ENCODE measurements around the gene KIF26B. TPM values are rescaled to one million over a fixed set of nuclear protein-coding genes. Genes with fewer than 3 reads are reported as not detected.

KIF26B gene
- total and polyA plus RNA-seq, 2 of the 4 experiments (the other 2 are of a cell fraction): 0.53 to 0.54 TPM

DNA sequence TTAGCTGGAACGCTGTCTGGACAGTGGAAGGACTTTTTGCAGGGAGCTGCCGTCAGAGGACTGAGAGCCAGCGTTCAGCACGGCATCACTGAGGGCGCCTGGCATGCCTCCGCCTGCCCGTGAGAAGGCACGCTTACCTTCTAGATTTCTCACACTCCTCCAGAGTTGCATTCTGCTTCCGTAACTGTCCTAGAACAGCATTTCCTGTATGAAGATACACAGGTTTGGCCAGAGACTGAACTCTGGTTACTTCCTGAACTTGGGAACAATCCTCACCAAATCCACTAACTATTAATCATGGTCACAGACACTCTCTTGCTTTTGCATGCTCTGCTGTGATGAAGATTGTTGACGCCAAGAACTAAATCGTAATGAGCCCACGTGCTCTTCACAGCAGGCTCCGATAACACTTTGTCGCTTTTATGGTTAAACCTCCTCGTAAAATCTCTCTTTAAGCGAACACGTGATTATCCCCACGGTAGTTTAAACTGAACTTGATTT is 93.5 kb downstream of the KIF26B start:
- H2AK5ac ChIP-seq (ENCODE audit: low read depth, low read length): no peak overlapping the region
- no peak overlapping the region for H2AK9ac ChIP-seq (replicated peaks; ENCODE audit: low read depth, low read length, poor library complexity)
- peaks cover 7% of the 10 kb centered on the region for H3K36me3 ChIP-seq (ENCODE audit: control insufficient read depth, insufficient read depth, low read length)
- no peak overlapping the region for H2BK15ac ChIP-seq (ENCODE audit: low read depth, low read length)
- no peak overlapping the region for H3K56ac ChIP-seq (ENCODE audit: extremely low read depth, insufficient read depth, low read length)
- H3K4ac ChIP-seq (ENCODE audit: low read depth, low read length): no peak overlapping the region
- H2BK20ac ChIP-seq (ENCODE audit: low read depth, low read length): no peak overlapping the region
- H4K20me1 ChIP-seq (ENCODE audit: insufficient read depth, low read length): no peaks in the 10 kb centered on the region
- H3K9me3 ChIP-seq (ENCODE audit: control insufficient read depth, insufficient read depth, low read length): no peaks in the 10 kb centered on the region
- dilution Hi-C loops (cut with HindIII; ENCODE audit: low sequenced_read_pairs, unreplicated experiment): no loop called here
- no peak overlapping the region for H2BK120ac ChIP-seq (ENCODE audit: low read depth, low read length)
- H4K5ac ChIP-seq (ENCODE audit: low read depth, low read length): no peak overlapping the region
- H3K4me1 ChIP-seq (ENCODE audit: control insufficient read depth, insufficient read depth, low read length): no peaks in the 10 kb centered on the region
- H3K14ac ChIP-seq (replicated peaks; ENCODE audit: low read depth, low read length): no peak overlapping the region
- no peaks in the 10 kb centered on the region for H3K9me1 ChIP-seq (ENCODE audit: insufficient read depth, low read length)
- in situ Hi-C loops (cut with MboI; ENCODE audit: low sequenced_read_pairs): no loop called here
- no peak overlapping the region for H3K4me3 ChIP-seq (ENCODE audit: insufficient read depth, low read depth, low read length)
- ATAC-seq (ENCODE audit: low read depth) (no peak), DNase-seq (no peak)
- CTCF ChIA-PET: no interaction called here
- H2AFZ ChIP-seq (replicated peaks; ENCODE audit: low read length, poor library complexity): no peak overlapping the region
- H3K9ac ChIP-seq (ENCODE audit: low read depth, low read length): no peak overlapping the region
- intact Hi-C loops (cut with micrococcal nuclease): no loop called here
- 96% methylated on average over 2 of the region's 18 CpGs; no CpG with 5 or more reads in 1 of the 2 experiments for WGBS, 2 experiments (ENCODE audit: extremely low coverage in 2 of 2, insufficient read length in 1 of 2)
- BruUV-seq (replicated peaks): no TSS peak
- H3K27me3 ChIP-seq (ENCODE audit: control insufficient read depth, insufficient read depth, low read length): no peaks in the 10 kb centered on the region
- H2BK5ac ChIP-seq (ENCODE audit: low read depth, low read length, poor library complexity, severe bottlenecking): no peak overlapping the region
- H3K18ac ChIP-seq (ENCODE audit: low read depth, low read length): no peak overlapping the region
- no peaks in the 10 kb centered on the region for H3K79me1 ChIP-seq (ENCODE audit: low read depth in 1 of 2, low read length in 2 of 2)
- no peak overlapping the region for H3K27ac ChIP-seq (ENCODE audit: insufficient read depth, low read length)
- POLR2A ChIA-PET (ENCODE audit: unreplicated experiment): no interaction called here
- H4K91ac ChIP-seq (ENCODE audit: insufficient read depth, low read depth, low read length): no peak overlapping the region
- TF ChIP-seq, protein P1, sequence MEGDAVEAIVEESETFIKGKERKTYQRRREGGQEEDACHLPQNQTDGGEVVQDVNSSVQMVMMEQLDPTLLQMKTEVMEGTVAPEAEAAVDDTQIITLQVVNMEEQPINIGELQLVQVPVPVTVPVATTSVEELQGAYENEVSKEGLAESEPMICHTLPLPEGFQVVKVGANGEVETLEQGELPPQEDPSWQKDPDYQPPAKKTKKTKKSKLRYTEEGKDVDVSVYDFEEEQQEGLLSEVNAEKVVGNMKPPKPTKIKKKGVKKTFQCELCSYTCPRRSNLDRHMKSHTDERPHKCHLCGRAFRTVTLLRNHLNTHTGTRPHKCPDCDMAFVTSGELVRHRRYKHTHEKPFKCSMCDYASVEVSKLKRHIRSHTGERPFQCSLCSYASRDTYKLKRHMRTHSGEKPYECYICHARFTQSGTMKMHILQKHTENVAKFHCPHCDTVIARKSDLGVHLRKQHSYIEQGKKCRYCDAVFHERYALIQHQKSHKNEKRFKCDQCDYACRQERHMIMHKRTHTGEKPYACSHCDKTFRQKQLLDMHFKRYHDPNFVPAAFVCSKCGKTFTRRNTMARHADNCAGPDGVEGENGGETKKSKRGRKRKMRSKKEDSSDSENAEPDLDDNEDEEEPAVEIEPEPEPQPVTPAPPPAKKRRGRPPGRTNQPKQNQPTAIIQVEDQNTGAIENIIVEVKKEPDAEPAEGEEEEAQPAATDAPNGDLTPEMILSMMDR (conservative IDR thresholded peaks at IDR 0.05; ENCODE audit: low read depth, low read length): no peak
- TF ChIP-seq CHD1 (IDR thresholded peaks at IDR 0.05; ENCODE audit: low read depth, low read length): no peak
- H4K8ac ChIP-seq (ENCODE audit: low read depth in 2 of 2, low read length in 2 of 2): no peak overlapping the region
- H3K4me2 ChIP-seq (ENCODE audit: low read depth, low read length): no peak overlapping the region
- H3K23ac ChIP-seq (ENCODE audit: low read depth, low read length): no peak overlapping the region

All from IMR-90 (cell line).